ENCODE results near the gene SLC43A3. TPM values are rescaled to one million over a fixed set of nuclear protein-coding genes. Genes with fewer than 3 reads are reported as not detected.

SLC43A3 gene
- total and polyA plus RNA-seq, 3 donors from 2014 or later, result 13.8 to 20.8 (median 13.9) TPM

DNA sequence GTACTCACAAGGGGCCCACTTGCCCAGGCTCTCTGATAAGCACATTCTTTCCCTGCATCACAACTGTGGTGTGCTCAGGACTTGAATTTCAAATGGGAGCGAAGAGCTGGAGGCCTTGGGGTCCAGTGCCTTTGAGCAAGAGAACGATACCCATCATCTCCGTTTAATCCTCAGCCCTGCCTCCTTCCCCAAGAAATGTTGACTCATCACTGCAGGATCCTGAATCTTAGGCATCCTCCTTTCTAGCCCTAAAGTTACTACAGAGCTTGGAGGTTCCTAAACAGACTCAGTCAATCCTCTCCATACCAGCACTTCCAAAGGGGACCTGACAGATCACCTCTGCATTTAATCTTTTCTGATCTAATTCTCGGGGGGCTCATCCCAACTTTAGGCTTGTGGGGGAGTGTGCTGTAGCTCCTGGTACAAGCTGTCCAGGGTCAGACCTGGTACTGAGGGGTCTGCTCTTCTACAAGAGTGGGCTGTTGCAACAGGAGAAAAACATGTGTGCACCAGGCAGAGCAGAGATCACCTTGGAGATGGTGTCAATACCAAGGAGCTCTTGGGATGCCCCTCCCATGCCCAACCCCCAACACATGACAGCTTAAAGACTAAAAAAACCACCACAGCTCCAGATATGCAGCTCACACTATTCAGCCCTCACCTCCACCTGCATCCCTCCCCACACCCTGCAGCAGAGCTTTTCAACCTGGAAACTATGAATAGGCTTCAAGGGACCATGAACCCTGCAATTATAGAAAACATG is 32.5 kb downstream of the SLC43A3 start:
- Histone ChIP-seq H3K9me3 (no peaks in the 10 kb centered on the region), H3K36me3 (ENCODE audit: low read depth, missing control alignments) (no peaks in the 10 kb centered on the region), H3K27me3 (no peaks in the 10 kb centered on the region), H3K27ac (no peak overlapping the region), H3K4me1 (no peaks in the 10 kb centered on the region), H3K4me3 (no peak overlapping the region)
- no peak for DNase-seq
- TF ChIP-seq, protein P1, sequence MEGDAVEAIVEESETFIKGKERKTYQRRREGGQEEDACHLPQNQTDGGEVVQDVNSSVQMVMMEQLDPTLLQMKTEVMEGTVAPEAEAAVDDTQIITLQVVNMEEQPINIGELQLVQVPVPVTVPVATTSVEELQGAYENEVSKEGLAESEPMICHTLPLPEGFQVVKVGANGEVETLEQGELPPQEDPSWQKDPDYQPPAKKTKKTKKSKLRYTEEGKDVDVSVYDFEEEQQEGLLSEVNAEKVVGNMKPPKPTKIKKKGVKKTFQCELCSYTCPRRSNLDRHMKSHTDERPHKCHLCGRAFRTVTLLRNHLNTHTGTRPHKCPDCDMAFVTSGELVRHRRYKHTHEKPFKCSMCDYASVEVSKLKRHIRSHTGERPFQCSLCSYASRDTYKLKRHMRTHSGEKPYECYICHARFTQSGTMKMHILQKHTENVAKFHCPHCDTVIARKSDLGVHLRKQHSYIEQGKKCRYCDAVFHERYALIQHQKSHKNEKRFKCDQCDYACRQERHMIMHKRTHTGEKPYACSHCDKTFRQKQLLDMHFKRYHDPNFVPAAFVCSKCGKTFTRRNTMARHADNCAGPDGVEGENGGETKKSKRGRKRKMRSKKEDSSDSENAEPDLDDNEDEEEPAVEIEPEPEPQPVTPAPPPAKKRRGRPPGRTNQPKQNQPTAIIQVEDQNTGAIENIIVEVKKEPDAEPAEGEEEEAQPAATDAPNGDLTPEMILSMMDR (IDR thresholded peaks at IDR 0.05), result no peak
- intact Hi-C loops (cut with DNase I; ENCODE audit: low total_unique reads), result no loop called here
- WGBS, 2 donors, result 80 to 84% methylated on average over 4 of the region's 4 CpGs

DNA sequence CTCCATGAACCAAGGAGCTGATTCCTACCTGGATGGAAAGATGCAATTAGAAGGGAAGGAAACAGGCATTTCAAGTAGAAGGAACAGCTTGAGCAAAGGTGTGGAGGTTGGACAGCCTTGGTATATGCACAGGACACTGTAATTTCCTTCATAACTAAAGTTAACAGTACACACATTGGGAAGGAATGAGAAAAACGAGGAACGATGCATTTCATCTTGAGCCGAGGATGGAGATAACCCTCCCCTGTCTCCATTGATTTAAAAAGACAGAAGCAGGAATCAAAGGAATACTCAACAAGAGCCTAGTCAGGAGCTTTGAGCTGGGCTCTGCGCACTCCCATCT is 34.2 kb downstream of the SLC43A3 start:
- no peaks in the 10 kb centered on the region for H3K9me3 ChIP-seq
- intact Hi-C loops (cut with DNase I; ENCODE audit: low total_unique reads), result no loop called here
- H3K4me1 ChIP-seq, result no peaks in the 10 kb centered on the region
- no peaks in the 10 kb centered on the region for H3K36me3 ChIP-seq (ENCODE audit: low read depth, missing control alignments)
- DNase-seq, result no peak
- 81 to 82% methylated on average over 4 of the region's 4 CpGs for WGBS, 2 donors
- no peak overlapping the region for H3K27ac ChIP-seq
- no peak for TF ChIP-seq POLR2A (IDR thresholded peaks at IDR 0.05)
- TF ChIP-seq, protein P1 (IDR thresholded peaks at IDR 0.05), result no peak
- H3K4me3 ChIP-seq, result no peak overlapping the region
- no peaks in the 10 kb centered on the region for H3K27me3 ChIP-seq

DNA sequence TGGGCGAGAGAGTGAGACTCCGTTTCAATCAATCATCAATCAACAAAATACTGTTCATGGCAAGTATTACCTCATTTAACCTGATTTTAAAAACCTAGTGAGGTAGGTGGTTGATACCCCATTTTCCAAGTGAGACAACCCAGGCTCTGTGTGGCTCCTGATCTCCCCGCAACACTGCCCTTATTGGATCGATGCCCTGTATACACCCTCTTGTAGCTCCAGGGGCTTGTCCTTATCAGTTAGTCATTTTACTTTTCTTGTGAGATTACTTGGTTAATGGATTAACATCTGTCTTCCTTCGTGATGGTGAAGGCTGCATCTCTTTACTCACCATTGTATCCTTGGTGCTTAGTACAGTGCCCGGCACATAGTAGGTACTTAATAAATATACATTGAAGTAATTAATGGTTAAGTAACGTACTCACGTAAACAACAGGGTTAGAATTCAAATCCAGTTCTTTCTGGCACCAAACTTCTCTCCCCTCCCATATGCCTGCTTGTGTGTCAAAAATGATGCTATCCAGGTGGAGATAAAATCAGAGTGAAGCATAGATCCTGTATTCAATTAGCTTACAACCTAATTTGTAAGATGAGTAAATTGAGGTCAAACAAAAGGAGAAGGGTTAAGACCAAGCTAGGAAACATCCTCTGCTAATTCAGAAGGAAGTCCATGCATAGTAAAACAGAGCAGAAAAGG is 34.7 kb downstream of the SLC43A3 start:
- H3K4me3 ChIP-seq, result no peak overlapping the region
- H3K4me1 ChIP-seq, result no peaks in the 10 kb centered on the region
- TF ChIP-seq POLR2A (IDR thresholded peaks at IDR 0.05), result no peak
- TF ChIP-seq, protein P1 (IDR thresholded peaks at IDR 0.05), result no peak
- 81 to 95% methylated on average over 8 of the region's 8 CpGs for WGBS, 2 donors
- H3K27ac ChIP-seq, result no peak overlapping the region
- intact Hi-C loops (cut with DNase I; ENCODE audit: low total_unique reads), result no loop called here
- H3K27me3 ChIP-seq, result no peaks in the 10 kb centered on the region
- DNase-seq, result no peak
- H3K9me3 ChIP-seq, result no peaks in the 10 kb centered on the region
- no peaks in the 10 kb centered on the region for H3K36me3 ChIP-seq (ENCODE audit: low read depth, missing control alignments)

DNA sequence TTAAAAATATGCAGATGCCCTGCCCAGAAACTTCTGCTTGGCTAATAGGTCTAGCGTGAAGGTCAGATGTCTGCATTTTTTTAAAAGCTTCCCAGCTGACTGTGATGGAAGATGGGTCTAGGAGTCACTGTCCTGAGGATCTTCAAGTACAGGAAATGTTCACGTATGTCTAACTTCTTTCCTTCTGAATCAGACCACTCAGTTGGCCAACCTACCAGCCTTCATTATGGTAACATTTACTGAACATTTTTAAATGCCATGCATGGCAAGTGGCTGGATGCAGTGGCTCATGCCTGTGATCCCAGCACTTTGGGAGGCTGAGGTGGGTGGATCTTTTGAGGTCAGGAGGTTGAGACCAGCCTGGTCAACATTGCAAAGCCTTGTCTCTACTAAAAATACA is 35.4 kb downstream of the SLC43A3 start:
- H3K27ac ChIP-seq, result no peak overlapping the region
- 76 to 83% methylated on average over 2 of the region's 2 CpGs for WGBS, 2 donors
- H3K9me3 ChIP-seq, result no peaks in the 10 kb centered on the region
- H3K4me1 ChIP-seq, result no peaks in the 10 kb centered on the region
- no peak for TF ChIP-seq POLR2A (IDR thresholded peaks at IDR 0.05)
- TF ChIP-seq, protein P1 (IDR thresholded peaks at IDR 0.05), result no peak
- no peak for DNase-seq
- H3K4me3 ChIP-seq, result no peak overlapping the region
- no peaks in the 10 kb centered on the region for H3K36me3 ChIP-seq (ENCODE audit: low read depth, missing control alignments)
- H3K27me3 ChIP-seq, result no peaks in the 10 kb centered on the region
- intact Hi-C loops (cut with DNase I; ENCODE audit: low total_unique reads), result no loop called here

Data from testis (tissue), 3 donors.